ENCODE measurements around the gene NINL. TPM values are rescaled to one million over a fixed set of nuclear protein-coding genes. Genes with fewer than 3 reads are reported as not detected.

The NINL gene
- polyA plus RNA-seq, 1 donor (not counting 4 experiments of a cell fraction or from before 2014, with no cell fraction given), result 0.79 TPM

DNA sequence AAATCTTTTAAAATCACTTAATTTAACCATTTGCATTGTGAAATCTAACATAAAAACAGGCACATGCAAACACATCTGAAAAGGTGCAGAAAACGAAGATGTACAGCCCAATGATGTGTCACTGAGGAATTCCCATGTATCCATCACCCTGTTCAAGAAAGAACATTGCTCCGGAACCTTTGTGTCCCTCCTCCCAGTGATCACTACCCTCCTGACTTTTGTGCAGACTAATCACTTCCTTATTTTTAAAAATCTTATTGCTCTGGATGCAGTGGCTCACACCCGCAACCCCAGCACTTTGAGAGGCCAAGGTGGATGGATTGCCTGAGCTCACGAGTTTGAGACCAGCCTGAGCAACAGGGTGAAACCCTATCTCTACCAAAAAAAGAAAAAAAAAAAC is 163.3 kb downstream of the NINL start:
- no peak overlapping the region for H2AFZ ChIP-seq (ENCODE audit: control insufficient read depth, low read length)
- no peak overlapping the region for H3K4me3 ChIP-seq (ENCODE audit: control insufficient read depth in 2 of 3, extremely low read depth in 1 of 3, insufficient read depth in 2 of 3, low read depth in 1 of 3, low read length in 3 of 3)
- no peaks in the 10 kb centered on the region for H3K4me1 ChIP-seq (ENCODE audit: control insufficient read depth, extremely low read depth, insufficient read depth, low read length)
- H3K27me3 ChIP-seq (ENCODE audit: control insufficient read depth, extremely low read depth, insufficient read depth, low read length), result no peaks in the 10 kb centered on the region
- H3K79me2 ChIP-seq (ENCODE audit: control insufficient read depth, insufficient read depth, low read length), result no peaks in the 10 kb centered on the region
- TF ChIP-seq, protein P1, sequence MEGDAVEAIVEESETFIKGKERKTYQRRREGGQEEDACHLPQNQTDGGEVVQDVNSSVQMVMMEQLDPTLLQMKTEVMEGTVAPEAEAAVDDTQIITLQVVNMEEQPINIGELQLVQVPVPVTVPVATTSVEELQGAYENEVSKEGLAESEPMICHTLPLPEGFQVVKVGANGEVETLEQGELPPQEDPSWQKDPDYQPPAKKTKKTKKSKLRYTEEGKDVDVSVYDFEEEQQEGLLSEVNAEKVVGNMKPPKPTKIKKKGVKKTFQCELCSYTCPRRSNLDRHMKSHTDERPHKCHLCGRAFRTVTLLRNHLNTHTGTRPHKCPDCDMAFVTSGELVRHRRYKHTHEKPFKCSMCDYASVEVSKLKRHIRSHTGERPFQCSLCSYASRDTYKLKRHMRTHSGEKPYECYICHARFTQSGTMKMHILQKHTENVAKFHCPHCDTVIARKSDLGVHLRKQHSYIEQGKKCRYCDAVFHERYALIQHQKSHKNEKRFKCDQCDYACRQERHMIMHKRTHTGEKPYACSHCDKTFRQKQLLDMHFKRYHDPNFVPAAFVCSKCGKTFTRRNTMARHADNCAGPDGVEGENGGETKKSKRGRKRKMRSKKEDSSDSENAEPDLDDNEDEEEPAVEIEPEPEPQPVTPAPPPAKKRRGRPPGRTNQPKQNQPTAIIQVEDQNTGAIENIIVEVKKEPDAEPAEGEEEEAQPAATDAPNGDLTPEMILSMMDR (optimal IDR thresholded peaks at IDR 0.05 in 1 of 3, IDR thresholded peaks at IDR 0.05 in 1 of 3, conservative IDR thresholded peaks at IDR 0.05 in 1 of 3; ENCODE audit: extremely low read depth in 1 of 3, insufficient read depth in 2 of 3, low read length in 3 of 3), result no peak
- no peak for TF ChIP-seq EZH2 (IDR thresholded peaks at IDR 0.05; ENCODE audit: low read length)
- no peaks in the 10 kb centered on the region for H4K20me1 ChIP-seq (ENCODE audit: control insufficient read depth, extremely low read depth, insufficient read depth, low read length)
- no peak overlapping the region for H3K9ac ChIP-seq (ENCODE audit: control insufficient read depth, extremely low read depth, insufficient read depth, low read length)
- H3K36me3 ChIP-seq (ENCODE audit: control insufficient read depth in 2 of 2, extremely low read depth in 1 of 2, insufficient read depth in 2 of 2, low read length in 2 of 2), result peaks cover 1 to 5% of the 10 kb centered on the region in 2 experiments
- dilution Hi-C loops (cut with MboI; ENCODE audit: extremely low pct_ligation_motif_present, low sequenced_read_pairs), result no loop called here
- no peaks in the 10 kb centered on the region for H3K9me3 ChIP-seq (ENCODE audit: control insufficient read depth, low read depth, low read length)
- no peak overlapping the region for H3K4me2 ChIP-seq (ENCODE audit: control insufficient read depth, extremely low read depth, insufficient read depth, low read depth, low read length)
- H3K27ac ChIP-seq (ENCODE audit: control insufficient read depth, insufficient read depth, low read length), result no peak overlapping the region
- no peaks in the 10 kb centered on the region for H3K9me1 ChIP-seq (ENCODE audit: control insufficient read depth, extremely low read depth, insufficient read depth, low read length)
- DNase-seq (ENCODE audit: low read depth, low spot score), result no peak
- FAIRE-seq, result no peak

DNA sequence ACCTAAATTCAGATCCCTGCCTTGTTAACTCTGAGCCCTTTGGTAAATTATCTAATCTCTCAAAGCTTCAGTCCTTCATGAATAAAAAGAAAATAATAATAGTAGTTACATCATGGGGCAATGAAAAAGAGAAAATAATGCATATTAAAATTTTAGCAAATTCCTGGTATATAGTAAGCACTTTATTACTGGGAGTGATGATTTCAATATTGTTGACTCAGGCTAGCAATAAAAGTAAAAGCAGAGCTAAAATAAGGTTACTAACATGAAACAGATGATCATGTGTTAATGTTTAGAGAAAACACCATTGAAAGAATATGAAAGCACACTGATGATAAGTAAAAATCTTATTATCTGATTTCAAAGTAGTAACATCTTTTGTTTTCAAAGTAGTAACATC is 164.2 kb downstream of the NINL start:
- H3K9me1 ChIP-seq (ENCODE audit: control insufficient read depth, extremely low read depth, insufficient read depth, low read length), result no peaks in the 10 kb centered on the region
- no peak for TF ChIP-seq EZH2 (IDR thresholded peaks at IDR 0.05; ENCODE audit: low read length)
- TF ChIP-seq, protein P1 (optimal IDR thresholded peaks at IDR 0.05 in 1 of 3, IDR thresholded peaks at IDR 0.05 in 1 of 3, conservative IDR thresholded peaks at IDR 0.05 in 1 of 3; ENCODE audit: extremely low read depth in 1 of 3, insufficient read depth in 2 of 3, low read length in 3 of 3), result no peak
- H3K9ac ChIP-seq (ENCODE audit: control insufficient read depth, extremely low read depth, insufficient read depth, low read length), result no peak overlapping the region
- no peak overlapping the region for H3K4me3 ChIP-seq (ENCODE audit: control insufficient read depth in 2 of 3, extremely low read depth in 1 of 3, insufficient read depth in 2 of 3, low read depth in 1 of 3, low read length in 3 of 3)
- H2AFZ ChIP-seq (ENCODE audit: control insufficient read depth, low read length), result no peak overlapping the region
- H3K27ac ChIP-seq (ENCODE audit: control insufficient read depth, insufficient read depth, low read length), result no peak overlapping the region
- dilution Hi-C loops (cut with MboI; ENCODE audit: extremely low pct_ligation_motif_present, low sequenced_read_pairs), result no loop called here
- H3K4me1 ChIP-seq (ENCODE audit: control insufficient read depth, extremely low read depth, insufficient read depth, low read length), result no peaks in the 10 kb centered on the region
- peaks cover 1 to 5% of the 10 kb centered on the region in 2 experiments for H3K36me3 ChIP-seq (ENCODE audit: control insufficient read depth in 2 of 2, extremely low read depth in 1 of 2, insufficient read depth in 2 of 2, low read length in 2 of 2)
- H3K27me3 ChIP-seq (ENCODE audit: control insufficient read depth, extremely low read depth, insufficient read depth, low read length), result no peaks in the 10 kb centered on the region
- H3K79me2 ChIP-seq (ENCODE audit: control insufficient read depth, insufficient read depth, low read length), result no peaks in the 10 kb centered on the region
- H3K4me2 ChIP-seq (ENCODE audit: control insufficient read depth, extremely low read depth, insufficient read depth, low read depth, low read length), result no peak overlapping the region
- no peak for DNase-seq (ENCODE audit: low read depth, low spot score)
- H4K20me1 ChIP-seq (ENCODE audit: control insufficient read depth, extremely low read depth, insufficient read depth, low read length), result no peaks in the 10 kb centered on the region
- no peaks in the 10 kb centered on the region for H3K9me3 ChIP-seq (ENCODE audit: control insufficient read depth, low read depth, low read length)
- no peak for FAIRE-seq
